Measurements from ENCODE around the gene KLF2.

KLF2 gene

DNA sequence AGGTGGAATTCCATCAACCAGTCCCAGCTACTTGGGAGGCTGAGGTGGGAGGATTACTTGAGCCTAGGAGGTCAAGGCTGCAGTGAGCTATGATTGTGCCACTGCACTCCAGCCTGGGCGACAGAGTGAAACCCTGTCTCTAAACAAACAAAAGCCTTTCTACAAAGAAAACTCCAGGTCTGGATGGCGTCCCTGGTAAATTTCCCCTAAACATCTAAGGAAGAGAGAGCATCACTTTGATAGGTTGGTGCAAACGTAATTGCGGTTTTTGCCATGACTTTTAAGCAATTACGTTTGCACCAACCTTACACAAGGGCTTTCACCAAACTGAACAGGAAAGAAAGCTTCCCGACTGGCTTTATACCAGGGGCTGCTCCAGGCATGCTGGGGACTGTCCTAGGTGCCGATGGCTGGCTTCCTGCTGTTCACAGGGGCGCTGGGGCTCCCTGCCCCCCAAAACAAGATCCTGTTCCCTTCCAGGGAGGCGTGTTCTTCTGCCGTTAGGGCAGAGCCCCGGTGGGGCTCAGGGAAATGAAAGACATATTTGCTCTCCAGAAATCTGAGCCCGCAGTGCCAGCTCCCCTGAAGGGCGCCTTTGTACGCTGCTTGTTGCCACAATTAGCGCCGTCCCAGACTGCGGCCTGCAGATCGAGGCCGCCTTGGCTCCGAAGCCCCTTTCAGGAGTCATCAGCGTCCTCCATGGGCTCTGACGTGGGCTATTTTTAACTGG lies 38.7 kb upstream of the KLF2 start:
- peak; percentile 29 for DNase-seq (ENCODE audit: low read depth, low spot score)
- no peak overlapping the region for H3K4me3 ChIP-seq (ENCODE audit: low read depth, low read length)

DNA sequence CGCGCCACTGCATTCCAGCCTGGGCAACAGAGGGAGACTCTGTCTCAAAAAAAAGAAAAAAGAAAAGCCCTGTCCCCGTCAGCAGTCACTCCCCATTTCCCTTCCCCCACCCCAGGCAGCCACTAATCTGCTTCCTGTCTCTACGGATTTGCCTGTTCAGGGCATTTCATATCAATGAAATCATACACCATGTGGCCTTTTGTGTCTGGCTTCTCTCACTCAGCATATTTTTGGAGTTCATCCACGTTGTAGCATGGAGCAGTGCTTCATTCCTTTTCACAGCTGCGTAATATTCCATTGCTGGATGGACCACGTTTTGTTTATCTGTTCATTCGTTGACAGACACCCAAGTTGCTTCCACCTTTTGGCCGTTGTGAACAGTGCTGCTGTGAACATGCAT lies 36.1 kb upstream of the KLF2 start:
- TF ChIP-seq, protein P1, sequence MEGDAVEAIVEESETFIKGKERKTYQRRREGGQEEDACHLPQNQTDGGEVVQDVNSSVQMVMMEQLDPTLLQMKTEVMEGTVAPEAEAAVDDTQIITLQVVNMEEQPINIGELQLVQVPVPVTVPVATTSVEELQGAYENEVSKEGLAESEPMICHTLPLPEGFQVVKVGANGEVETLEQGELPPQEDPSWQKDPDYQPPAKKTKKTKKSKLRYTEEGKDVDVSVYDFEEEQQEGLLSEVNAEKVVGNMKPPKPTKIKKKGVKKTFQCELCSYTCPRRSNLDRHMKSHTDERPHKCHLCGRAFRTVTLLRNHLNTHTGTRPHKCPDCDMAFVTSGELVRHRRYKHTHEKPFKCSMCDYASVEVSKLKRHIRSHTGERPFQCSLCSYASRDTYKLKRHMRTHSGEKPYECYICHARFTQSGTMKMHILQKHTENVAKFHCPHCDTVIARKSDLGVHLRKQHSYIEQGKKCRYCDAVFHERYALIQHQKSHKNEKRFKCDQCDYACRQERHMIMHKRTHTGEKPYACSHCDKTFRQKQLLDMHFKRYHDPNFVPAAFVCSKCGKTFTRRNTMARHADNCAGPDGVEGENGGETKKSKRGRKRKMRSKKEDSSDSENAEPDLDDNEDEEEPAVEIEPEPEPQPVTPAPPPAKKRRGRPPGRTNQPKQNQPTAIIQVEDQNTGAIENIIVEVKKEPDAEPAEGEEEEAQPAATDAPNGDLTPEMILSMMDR (IDR thresholded peaks at IDR 0.05; ENCODE audit: low read depth, low read length): no peak
- in situ Hi-C loops (cut with HindIII; ENCODE audit: low sequenced_read_pairs): no loop called here
- no peak for DNase-seq (ENCODE audit: low read depth, low spot score)
- H3K4me3 ChIP-seq (ENCODE audit: low read depth, low read length): no peak overlapping the region

More for the DNA sequence above, 38.7 kb upstream of the KLF2 start:
- in situ Hi-C loops (cut with HindIII; ENCODE audit: low sequenced_read_pairs): no loop called here
- TF ChIP-seq, protein P1 (IDR thresholded peaks at IDR 0.05; ENCODE audit: low read depth, low read length): no peak

DNA sequence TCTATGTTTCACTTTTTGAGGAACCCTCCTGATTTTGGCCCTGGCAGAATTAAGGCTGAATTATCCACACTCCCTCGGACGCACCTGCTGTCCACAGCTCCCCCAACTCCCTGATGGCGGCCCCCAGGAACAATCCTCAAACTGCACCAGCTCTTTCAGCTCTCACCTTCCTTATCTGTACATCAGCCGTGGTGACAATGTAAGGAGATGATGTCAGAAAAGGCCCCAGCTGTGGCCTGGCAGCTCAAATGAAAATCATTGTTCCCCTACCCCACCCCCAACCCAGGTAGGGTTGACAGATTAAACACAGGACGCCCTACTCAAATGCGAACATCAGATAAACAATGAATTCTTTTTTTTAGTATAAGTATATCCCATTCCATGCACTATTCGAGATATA lies 35.0 kb upstream of the KLF2 start:
- DNase-seq (ENCODE audit: low read depth, low spot score): no peak

DNA sequence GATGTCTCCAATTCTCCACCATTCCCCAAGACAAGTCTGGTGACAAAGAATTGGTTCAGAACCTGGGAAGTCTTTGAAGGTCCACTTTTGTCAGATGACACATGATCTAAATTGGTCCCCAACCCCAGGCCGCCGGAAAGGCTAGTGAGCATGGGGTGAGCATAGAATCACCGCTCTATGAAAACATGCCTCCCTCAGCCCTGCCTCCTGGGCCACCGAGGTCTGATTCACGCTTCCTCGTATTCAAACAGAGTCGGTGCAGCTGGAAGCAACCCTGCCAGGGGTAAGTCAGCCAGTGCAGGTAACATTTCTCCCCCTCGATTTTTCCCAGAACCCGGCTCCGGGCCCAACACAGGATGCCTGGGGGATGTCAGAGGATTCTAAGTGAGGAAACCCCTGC lies 33.9 kb upstream of the KLF2 start:
- no peak overlapping the region for H3K4me3 ChIP-seq (ENCODE audit: low read depth, low read length)
- in situ Hi-C loops (cut with HindIII; ENCODE audit: low sequenced_read_pairs): no loop called here

More for the DNA sequence above, 35.0 kb upstream of the KLF2 start:
- H3K4me3 ChIP-seq (ENCODE audit: low read depth, low read length): no peak overlapping the region
- in situ Hi-C loops (cut with HindIII; ENCODE audit: low sequenced_read_pairs): no loop called here
- TF ChIP-seq, protein P1 (IDR thresholded peaks at IDR 0.05; ENCODE audit: low read depth, low read length): no peak

DNA sequence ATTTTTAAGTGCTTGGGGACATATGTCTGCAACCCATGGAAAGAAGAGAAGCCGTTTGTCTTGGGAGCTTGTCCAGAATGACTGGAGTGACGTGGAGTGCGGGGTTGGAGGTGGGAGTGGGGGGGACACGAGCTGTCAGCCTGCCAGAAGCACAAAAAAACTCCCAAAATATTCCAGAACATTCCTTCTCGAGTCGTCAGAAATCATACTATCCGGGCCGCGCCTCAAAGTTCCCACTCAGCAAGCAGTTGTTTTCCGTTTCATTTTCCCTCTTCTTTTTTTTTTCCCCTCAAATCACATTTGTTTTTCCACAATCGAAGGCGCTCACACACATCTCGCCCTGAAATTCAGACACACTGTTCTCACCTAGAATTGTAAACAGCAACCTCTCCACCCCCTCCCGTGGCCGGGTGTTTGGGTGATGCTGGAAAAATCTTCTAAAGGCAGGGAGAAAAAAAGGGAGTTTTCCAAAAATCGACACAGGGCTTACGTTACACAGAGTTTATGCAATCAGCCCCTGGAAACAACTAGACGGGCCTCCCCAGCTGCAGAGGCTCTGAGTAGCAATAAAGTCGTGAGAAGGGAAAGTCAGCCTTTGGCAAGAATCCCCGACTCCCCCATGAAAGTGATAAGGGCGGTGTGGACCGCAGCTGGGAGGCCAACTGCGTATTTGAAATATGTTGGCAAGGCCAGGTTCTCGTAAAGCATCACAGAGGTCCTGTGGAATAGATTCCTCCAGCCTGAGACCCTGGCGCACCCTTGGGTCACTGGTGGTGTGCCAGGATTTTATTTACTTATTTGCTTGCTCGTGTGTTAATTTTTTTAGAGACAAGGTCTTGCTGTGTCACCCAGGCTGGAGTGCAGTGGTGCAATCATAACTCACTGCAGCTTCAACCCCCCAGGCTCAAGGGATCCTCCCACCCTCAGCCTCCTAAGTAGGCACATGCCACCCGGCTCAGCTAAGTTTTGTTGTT lies 31.2 kb upstream of the KLF2 start:
- in situ Hi-C loops (cut with HindIII; ENCODE audit: low sequenced_read_pairs): no loop called here
- H3K4me3 ChIP-seq (ENCODE audit: low read depth, low read length): no peak overlapping the region
- DNase-seq (ENCODE audit: low read depth, low spot score): peak; percentile 85
- TF ChIP-seq, protein P1 (IDR thresholded peaks at IDR 0.05; ENCODE audit: low read depth, low read length): no peak

More for the DNA sequence above, 33.9 kb upstream of the KLF2 start:
- no peak for DNase-seq (ENCODE audit: low read depth, low spot score)
- TF ChIP-seq, protein P1 (IDR thresholded peaks at IDR 0.05; ENCODE audit: low read depth, low read length): no peak

DNA sequence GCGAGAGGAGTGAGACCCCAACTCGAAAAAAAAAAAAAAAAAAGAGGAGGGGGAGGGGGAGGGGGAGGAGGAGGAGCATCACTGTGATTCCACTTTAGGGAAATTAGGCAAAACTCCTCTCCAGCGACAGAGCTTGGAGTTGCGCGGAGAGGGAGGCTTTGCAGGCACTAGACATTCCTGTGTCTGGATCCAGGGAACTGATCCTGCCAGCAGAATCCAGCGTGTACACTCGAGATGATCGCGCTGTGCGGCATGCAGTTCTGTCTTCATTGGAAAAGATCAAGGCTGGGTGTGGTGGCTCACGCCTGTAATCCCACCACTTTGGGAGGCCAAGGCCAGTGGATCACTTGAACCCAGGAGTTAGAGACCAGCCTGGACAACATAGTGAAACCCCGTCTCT lies 29.6 kb upstream of the KLF2 start:
- no peak for DNase-seq (ENCODE audit: low read depth, low spot score)
- H3K4me3 ChIP-seq (ENCODE audit: low read depth, low read length): no peak overlapping the region
- in situ Hi-C loops (cut with HindIII; ENCODE audit: low sequenced_read_pairs): no loop called here

More for the DNA sequence above, 29.6 kb upstream of the KLF2 start:
- TF ChIP-seq, protein P1 (IDR thresholded peaks at IDR 0.05; ENCODE audit: low read depth, low read length): no peak

Measured in astrocyte of the spinal cord (primary cell).